Natural killer cell treated with Interleukin-12 subunit alpha and Interleukin-12 subunit beta and Interleukin-15 and Interleukin-18, amount 100 ng/mL, for 72 hours (primary cell): Measurements from ENCODE around the gene BCAR3. TPM values are rescaled to one million over a fixed set of nuclear protein-coding genes. Genes with fewer than 3 reads are reported as not detected.
"Not testable (repeated sequence)": the region's sequence is repeated elsewhere in the genome, so short reads cannot be mapped to it uniquely, and the experiment has no call there.

Experiments used
- ATAC-seq, 2 donors: fragments of 150-1000 bp; cut with Tn5 transposase in 1 of 2; sonication (Bioruptor Pico), chemical (Tn5 transposase) in 1 of 2; 2 replicates each; pipeline ENCODE4 v1.10.0; 2021
- DNase-seq: peaks from one replicate; pipeline ENCODE4 v3.0.0; 2022; ENCODE audit warnings: low spot score
- H3K27ac Mint-ChIP-seq, 2 donors: 1 replicate in 1 of 2; 2 replicates in 1 of 2; pipeline ENCODE4 v1.8.0; 2022; ENCODE audit warnings: mixed read lengths in 2 of 2, mild to moderate bottlenecking in 1 of 2, moderate library complexity in 1 of 2
- H3K27me3 Mint-ChIP-seq, 2 donors: 1 replicate in 1 of 2; 2 replicates in 1 of 2; pipeline ENCODE4 v1.8.0; 2022; ENCODE audit warnings: mixed read lengths in 2 of 2
- H3K36me3 Mint-ChIP-seq: one replicate; pipeline ENCODE4 v1.8.0; 2022; ENCODE audit warnings: mixed read lengths
- H3K4me1 Mint-ChIP-seq, 2 donors: 1 replicate in 1 of 2; 2 replicates in 1 of 2; pipeline ENCODE4 v1.8.0; 2022; ENCODE audit warnings: low read depth in 2 of 2, mixed read lengths in 2 of 2, mild to moderate bottlenecking in 1 of 2
- H3K4me3 Mint-ChIP-seq: one replicate; pipeline ENCODE4 v1.8.0; 2022; ENCODE audit warnings: mixed read lengths
- H3K9me3 Mint-ChIP-seq: 2 replicates; pipeline ENCODE4 v1.8.0; 2022; ENCODE audit warnings: mixed read lengths
- total RNA-seq, 2 donors: library from RNA; stranded (reverse); gene quantifications; one replicate each; pipeline ENCODE4 v1.2.3, GENCODE V29; 2022

BCAR3 gene
- total RNA-seq, 2 donors from 2014 or later, result 10.8 to 30.8 TPM

DNA sequence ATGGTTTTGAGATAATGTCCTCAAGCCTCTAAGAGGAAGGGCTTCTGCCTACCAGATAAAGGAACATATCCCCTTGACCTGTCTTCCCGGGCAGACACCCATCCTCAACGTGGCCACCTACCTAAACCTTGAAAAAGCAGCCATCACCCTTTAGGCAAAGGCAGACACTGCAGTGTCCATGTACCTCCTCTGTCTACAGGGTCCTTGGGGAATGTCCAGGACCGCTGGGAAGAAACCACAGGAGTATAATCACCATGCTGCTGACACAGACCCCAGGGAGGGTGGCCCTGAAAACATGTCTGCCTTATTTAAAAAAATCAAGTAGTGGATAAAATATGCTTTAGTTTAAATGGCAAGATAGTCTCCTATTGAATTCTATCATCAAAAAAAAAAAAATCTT, 16.6 kb downstream of the BCAR3 start:
- DNase-seq (no peak), ATAC-seq (no peak)
- no peaks in the 10 kb centered on the region for H3K9me3 Mint-ChIP-seq
- no peak overlapping the region for H3K4me3 Mint-ChIP-seq
- H3K27me3 Mint-ChIP-seq, result peaks cover 0 to 5% of the 10 kb centered on the region in 2 donors
- H3K27ac Mint-ChIP-seq, result peak overlapping the region in 1 of 2 donors; percentile 45
- peaks cover 21 to 32% of the 10 kb centered on the region in 2 donors for H3K4me1 Mint-ChIP-seq
- peaks cover under 1% of the 10 kb centered on the region for H3K36me3 Mint-ChIP-seq

DNA sequence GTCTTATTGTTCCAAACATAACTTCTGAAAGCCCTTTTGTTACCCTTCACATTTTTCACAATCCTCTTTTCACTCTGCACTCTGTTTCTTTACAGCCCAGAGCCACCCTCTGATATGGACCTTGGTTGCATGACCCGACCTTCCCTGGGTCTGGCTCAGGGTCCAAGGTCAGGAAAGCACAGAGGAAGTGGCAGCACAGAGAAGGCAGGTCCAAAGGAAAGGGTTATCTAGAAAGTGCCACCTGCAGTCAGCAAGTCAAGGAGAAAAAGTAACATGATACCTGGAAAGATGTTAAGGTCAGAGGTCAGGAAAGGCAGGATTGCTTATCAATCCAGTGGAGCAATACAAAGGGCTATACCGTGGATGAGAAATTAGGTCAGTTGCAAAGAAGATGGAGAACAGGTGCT, 18.4 kb downstream of the BCAR3 start:
- Mint-ChIP-seq H3K4me1 (peaks cover 25 to 38% of the 10 kb centered on the region in 2 donors), H3K9me3 (no peaks in the 10 kb centered on the region), H3K36me3 (peaks cover 5% of the 10 kb centered on the region), H3K27ac (peak overlapping the region in 1 of 2 donors; percentile 64), H3K4me3 (no peak overlapping the region), H3K27me3 (peaks cover 0 to 5% of the 10 kb centered on the region in 2 donors)
- ATAC-seq (no peak), DNase-seq (no peak)

DNA sequence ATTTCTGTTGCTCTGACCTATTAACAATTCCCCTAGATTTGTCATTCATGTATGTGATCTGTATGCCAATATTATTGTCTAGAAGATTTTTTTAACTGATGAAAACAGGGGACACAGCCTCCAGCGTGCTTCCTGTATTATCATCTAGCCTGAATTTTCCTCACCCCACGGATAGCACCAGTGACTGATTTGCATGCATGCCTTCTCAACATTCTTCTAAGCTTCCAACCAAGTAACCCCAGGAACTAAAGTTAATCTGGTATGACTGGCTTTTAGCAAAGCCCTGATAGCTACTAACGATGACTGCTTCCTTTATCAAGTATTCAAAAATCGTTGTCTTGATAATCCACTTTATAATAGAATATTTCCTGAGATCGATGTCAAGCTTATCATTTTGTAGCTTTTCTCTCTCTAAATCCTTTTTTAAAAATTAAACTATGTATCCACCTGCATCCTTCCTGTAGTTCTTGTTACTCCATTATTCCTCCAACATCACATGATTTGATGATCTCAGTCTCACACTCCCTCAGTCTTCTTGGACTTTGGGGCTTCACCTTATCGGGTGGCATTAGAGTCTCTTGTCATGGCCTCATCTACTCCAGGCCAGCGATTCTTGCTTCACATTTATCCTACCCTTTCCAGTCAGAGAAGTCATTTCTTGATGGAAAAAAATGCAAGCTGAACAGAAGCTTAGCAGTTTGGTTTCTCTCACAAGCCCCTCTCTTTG, 19.0 kb downstream of the BCAR3 start:
- H3K9me3 Mint-ChIP-seq, result no peaks in the 10 kb centered on the region
- H3K27ac Mint-ChIP-seq, result peak overlapping the region in 1 of 2 donors; percentile 64
- H3K4me1 Mint-ChIP-seq, result peaks cover 25 to 37% of the 10 kb centered on the region in 2 donors
- ATAC-seq (no peak), DNase-seq (no peak)
- H3K27me3 Mint-ChIP-seq, result peaks cover 0 to 5% of the 10 kb centered on the region in 2 donors
- H3K4me3 Mint-ChIP-seq, result peak overlapping the region; percentile 34
- H3K36me3 Mint-ChIP-seq, result peaks cover 5% of the 10 kb centered on the region

DNA sequence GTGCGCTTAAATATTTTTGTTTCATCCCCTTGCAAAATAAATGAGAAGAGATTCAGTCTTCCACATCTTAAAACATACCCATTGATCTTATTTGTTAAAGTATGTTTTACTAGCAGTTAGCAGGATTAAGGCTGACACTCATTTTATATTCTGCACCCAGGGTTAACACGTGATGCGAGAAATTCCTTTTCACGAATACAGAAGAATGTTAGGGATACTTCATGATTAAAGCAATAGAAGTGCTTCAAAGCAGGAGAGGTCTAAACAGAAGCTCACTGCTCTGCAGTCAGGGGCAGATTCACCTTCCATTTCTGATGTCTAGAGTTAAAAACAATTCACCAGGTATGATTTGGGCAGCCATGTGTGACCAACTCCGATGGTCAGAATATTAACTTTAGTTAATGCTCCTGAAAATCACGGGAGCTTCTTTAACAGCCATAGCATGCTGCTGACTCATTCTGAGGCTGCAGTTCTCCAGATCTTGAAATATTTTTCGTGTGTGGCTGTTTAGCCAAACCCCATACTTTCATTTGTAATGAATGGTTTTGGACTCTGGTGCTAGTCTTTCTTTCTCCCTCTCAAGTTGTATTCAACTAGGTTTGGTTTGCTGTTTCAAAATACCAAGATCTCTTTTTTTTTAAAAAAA, 19.7 kb downstream of the BCAR3 start:
- Mint-ChIP-seq H3K27ac (peak overlapping the region in 1 of 2 donors; percentile 64), H3K4me3 (peak overlapping the region; percentile 34), H3K4me1 (peaks cover 25 to 35% of the 10 kb centered on the region in 2 donors), H3K27me3 (peaks cover 0 to 5% of the 10 kb centered on the region in 2 donors), H3K9me3 (no peaks in the 10 kb centered on the region), H3K36me3 (peaks cover 5% of the 10 kb centered on the region)
- ATAC-seq (no peak), DNase-seq (no peak)

DNA sequence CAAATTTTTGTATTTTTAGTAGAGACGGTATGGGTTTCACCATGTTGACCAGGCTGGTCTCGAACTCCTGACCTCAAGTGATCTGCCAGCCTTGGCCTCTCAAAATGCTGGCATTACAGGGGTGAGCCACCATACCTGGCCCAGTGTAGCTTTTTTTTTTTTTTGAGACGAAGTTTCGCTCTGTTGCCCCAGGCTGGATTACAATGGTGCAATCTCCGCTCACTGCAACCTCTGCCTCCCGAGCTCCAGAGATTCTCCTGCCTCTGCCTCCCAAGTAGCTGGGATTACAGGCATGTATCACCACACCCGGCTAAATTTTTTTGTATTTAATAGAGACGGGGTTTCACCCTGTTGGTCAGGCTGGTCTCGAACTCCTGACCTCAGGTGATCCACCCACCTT, 20.3 kb downstream of the BCAR3 start:
- not testable (repeated sequence) for H3K36me3 Mint-ChIP-seq, ATAC-seq, H3K9me3 Mint-ChIP-seq, DNase-seq, H3K27ac Mint-ChIP-seq, H3K4me3 Mint-ChIP-seq, H3K27me3 Mint-ChIP-seq
- H3K4me1 Mint-ChIP-seq, result peaks cover 25 to 33% of the 10 kb centered on the region in 2 donors

DNA sequence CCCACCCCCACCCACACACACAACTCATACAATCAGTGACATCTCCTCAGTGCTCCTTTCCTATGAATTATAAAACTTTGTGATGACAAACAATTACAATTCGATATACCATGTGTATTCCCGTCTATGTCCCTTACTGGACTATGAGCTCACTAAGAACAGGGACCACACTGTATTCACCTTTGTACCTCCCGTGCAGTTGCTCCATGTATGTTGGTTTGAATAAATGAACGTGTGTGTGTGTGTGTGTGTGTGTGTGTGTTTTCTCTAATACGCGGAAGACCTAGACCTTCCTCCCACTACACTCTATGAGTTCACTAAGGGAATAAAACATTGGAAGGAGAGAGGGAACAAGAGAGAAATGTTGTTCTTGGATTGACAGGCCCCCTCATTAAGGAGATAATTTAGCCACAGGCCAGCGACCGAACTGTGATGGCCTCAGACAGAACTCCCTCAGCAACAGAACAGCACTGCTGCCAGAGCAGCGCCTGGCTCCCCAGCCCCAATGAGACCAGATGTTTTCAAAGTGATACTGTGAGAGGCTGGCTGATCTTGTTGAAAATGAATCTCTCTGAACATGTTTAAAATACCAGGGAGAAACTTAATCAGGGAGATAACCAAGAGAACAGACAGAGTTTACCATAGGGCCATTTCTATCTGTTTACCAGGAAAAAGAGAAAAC, 21.7 kb downstream of the BCAR3 start:
- H3K36me3 Mint-ChIP-seq, result peaks cover 5% of the 10 kb centered on the region
- H3K4me1 Mint-ChIP-seq, result peaks cover 25 to 28% of the 10 kb centered on the region in 2 donors
- H3K9me3 Mint-ChIP-seq, result no peaks in the 10 kb centered on the region
- ATAC-seq, result no peak
- H3K27me3 Mint-ChIP-seq, result peaks cover 0 to 5% of the 10 kb centered on the region in 2 donors
- H3K4me3 Mint-ChIP-seq, result no peak overlapping the region
- H3K27ac Mint-ChIP-seq, result no peak overlapping the region
- DNase-seq, result no peak

DNA sequence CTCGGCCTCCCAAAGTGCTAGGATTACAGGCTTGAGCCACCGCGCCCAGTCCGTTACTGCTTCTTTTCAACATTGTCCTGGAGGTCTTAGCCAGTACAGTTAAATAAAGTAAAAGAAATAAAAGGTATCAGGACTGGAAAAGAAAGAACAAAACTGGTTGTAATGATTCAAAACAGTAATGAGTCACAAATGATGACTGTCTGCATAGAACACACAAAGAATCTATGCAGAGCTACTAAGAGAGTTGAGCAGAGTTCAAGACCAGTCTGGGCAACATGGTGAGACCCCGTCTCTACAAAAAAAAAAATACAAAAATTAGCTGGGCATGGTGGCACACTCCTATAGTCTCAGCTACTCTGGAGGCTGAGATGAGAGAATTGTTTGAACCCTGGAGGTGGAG, 23.4 kb downstream of the BCAR3 start:
- Mint-ChIP-seq H3K4me3 (no peak overlapping the region), H3K9me3 (no peaks in the 10 kb centered on the region), H3K4me1 (peaks cover 21 to 25% of the 10 kb centered on the region in 2 donors), H3K36me3 (peaks cover 5% of the 10 kb centered on the region), H3K27me3 (peaks cover 0 to 5% of the 10 kb centered on the region in 2 donors), H3K27ac (no peak overlapping the region)
- DNase-seq (no peak), ATAC-seq (no peak)

DNA sequence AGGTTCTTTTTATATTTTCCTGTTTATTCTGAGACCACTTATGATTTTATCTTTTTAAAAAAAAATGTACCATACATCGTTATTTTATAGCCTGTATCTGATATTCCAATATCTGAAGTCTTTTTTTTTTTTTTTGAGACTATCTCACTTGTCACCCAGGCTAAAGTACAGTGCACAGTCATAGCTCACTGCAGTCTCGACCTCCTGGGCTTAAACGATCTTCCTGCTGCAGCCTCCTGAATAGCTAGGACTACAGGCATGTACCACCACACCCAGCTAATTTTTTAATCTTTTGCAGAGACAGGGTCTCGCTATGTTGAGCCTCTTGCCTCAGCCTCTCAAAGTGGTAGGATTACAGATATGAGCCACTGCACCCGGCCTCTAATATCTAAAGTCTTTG, 25.1 kb downstream of the BCAR3 start:
- H3K4me3 Mint-ChIP-seq, result no peak overlapping the region
- DNase-seq (no peak), ATAC-seq (no peak)
- peaks cover 7 to 10% of the 10 kb centered on the region in 2 donors for H3K4me1 Mint-ChIP-seq
- no peaks in the 10 kb centered on the region for H3K27me3 Mint-ChIP-seq
- H3K27ac Mint-ChIP-seq, result no peak overlapping the region
- H3K9me3 Mint-ChIP-seq, result no peaks in the 10 kb centered on the region
- H3K36me3 Mint-ChIP-seq, result peaks cover 5% of the 10 kb centered on the region

DNA sequence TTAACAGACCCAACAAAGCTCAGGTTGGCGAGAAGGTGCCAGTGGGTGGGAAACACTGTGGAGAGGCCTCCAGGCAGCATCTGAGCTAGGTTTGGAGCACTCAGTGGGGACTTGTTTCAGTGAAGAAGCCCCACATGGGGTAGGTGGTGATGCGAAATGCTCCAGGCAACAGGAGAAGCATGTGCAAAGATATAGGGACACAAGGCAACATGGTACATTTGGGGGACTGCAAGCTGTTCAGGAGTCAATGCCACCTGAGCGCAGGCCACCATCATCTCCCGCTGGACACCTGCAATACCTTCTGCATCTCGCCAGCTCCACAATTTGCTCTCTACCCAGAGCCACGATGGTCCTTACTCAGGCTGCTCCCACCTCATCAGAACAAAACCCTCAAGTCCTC, 28.0 kb downstream of the BCAR3 start:
- Mint-ChIP-seq H3K36me3 (peaks cover 4% of the 10 kb centered on the region), H3K4me3 (no peak overlapping the region), H3K4me1 (peaks cover 0 to 5% of the 10 kb centered on the region in 2 donors), H3K27ac (no peak overlapping the region), H3K27me3 (peaks cover 0 to 6% of the 10 kb centered on the region in 2 donors), H3K9me3 (no peaks in the 10 kb centered on the region)
- no peak for DNase-seq
- no peak for ATAC-seq

DNA sequence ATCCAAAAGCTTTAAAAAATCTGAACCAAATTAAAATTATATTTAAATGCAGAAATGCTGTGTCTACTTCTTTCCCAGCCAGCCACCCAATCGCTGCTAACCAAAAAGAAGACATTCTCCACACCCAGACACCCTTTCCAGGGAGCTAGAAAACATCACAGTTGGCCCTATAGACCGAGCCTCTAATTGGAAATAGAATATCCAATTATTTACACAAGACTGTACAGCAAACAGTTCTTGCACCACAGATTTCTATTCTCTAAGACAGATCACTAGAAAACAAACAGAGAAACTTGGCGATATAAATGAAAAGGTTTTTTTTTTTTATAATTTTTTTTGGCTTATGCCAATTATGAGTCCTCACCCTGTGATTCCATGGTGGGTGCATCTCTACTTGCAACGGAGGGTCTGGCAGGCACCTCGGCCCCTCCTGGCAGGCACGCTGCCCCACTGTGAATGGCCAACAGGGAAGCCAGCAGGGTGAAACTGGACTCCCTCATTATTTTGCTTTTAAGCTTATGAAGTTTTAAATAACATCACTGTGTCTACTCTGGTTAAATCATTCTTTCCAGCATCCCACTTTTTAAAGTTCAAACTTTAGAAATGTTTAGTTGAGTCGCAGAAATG, 29.2 kb downstream of the BCAR3 start:
- no peak for DNase-seq
- no peak overlapping the region for H3K27ac Mint-ChIP-seq
- ATAC-seq, result no peak
- H3K27me3 Mint-ChIP-seq, result peaks cover 0 to 6% of the 10 kb centered on the region in 2 donors
- peaks cover 4% of the 10 kb centered on the region for H3K36me3 Mint-ChIP-seq
- no peaks in the 10 kb centered on the region for H3K9me3 Mint-ChIP-seq
- H3K4me3 Mint-ChIP-seq, result no peak overlapping the region
- peaks cover 0 to 2% of the 10 kb centered on the region in 2 donors for H3K4me1 Mint-ChIP-seq

DNA sequence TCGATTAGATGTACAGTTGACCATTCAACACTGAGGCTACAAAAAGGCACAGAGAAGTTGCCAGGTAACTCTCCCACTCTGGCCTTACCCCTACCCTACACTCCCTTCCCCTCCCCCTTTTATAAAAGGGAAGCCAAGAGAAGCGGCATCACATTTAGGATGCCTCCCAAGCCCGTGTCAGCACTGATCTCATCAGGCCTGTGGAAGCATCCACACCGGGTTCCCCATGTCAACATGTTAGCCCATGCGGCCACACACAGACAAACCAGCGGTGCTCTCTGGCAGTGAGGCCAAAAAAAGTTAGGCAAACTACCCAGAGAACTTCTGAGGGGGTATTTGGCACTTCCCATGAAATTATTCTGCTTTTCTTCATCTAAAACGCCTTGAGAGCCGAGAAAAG, 29.9 kb downstream of the BCAR3 start:
- H3K27ac Mint-ChIP-seq, result no peak overlapping the region
- H3K36me3 Mint-ChIP-seq, result peaks cover 4% of the 10 kb centered on the region
- ATAC-seq (no peak), DNase-seq (no peak)
- H3K9me3 Mint-ChIP-seq, result no peaks in the 10 kb centered on the region
- H3K4me3 Mint-ChIP-seq, result no peak overlapping the region
- peaks cover 0 to 2% of the 10 kb centered on the region in 2 donors for H3K4me1 Mint-ChIP-seq
- peaks cover 0 to 6% of the 10 kb centered on the region in 2 donors for H3K27me3 Mint-ChIP-seq

DNA sequence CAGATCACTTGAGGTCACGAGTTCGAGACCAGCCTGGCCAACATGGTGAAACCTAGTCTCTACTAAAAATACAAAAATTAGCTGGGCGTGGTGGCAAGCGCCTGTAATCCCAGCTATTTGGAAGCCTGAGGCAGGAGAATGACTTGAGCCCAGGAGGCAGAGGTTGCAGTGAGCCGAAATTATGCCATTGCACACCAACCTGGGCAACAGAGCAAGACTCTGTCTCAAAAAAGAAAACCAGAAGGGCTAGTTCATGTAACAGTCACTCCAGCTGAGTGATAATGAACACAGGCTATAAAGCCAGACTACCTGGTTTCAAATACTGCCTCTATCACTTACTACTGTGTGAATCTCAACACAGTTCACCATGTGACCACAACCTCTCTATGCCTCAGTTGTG, 31.5 kb downstream of the BCAR3 start:
- not testable (repeated sequence) for H3K9me3 Mint-ChIP-seq, H3K36me3 Mint-ChIP-seq, DNase-seq, H3K4me1 Mint-ChIP-seq, H3K27ac Mint-ChIP-seq, H3K4me3 Mint-ChIP-seq, H3K27me3 Mint-ChIP-seq, ATAC-seq

DNA sequence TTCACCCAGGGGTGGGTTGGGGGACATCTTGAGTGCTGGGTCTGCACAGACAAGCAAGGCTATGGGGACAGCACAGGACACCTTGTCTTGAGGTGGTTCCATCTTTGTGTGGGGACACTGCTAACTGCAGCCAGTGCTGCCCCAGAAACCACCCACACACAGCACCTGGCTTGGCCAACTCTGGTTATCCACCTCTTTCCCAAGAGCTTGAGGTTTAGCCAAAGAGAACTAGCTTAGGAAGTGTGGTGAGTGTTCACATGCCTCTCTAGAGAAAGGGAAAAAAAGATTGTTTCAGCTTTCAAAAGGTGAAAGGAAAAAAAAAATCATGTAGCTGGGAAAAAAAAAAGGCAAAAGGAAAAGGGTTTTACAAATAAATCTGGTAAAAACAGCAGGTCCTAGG, 32.4 kb downstream of the BCAR3 start:
- Mint-ChIP-seq H3K4me3 (no peak overlapping the region), H3K27me3 (peaks cover 0 to 6% of the 10 kb centered on the region in 2 donors), H3K27ac (no peak overlapping the region), H3K4me1 (peaks cover under 1 to 3% of the 10 kb centered on the region in 2 donors), H3K36me3 (peaks cover 4% of the 10 kb centered on the region), H3K9me3 (no peaks in the 10 kb centered on the region)
- peak in 1 of 2 donors; percentile 24 for ATAC-seq
- no peak for DNase-seq
